Heart right ventricle (tissue), 16 donors: ENCODE measurements around the gene ATP6V1B1. TPM values are rescaled to one million over a fixed set of nuclear protein-coding genes. Genes with fewer than 3 reads are reported as not detected.
A peak's percentile ranks its signal among the peaks of the same experiment; 100 is the strongest.

Source experiments
- ATAC-seq, 8 donors: fragments of 200-7000 bp; cut with Tn5 transposase; one replicate each; pipeline ENCODE4 v1.9.1; 2020; ENCODE audit warnings: mild to moderate bottlenecking in 8 of 8, moderate library complexity in 8 of 8, moderate number of reproducible peaks in 1 of 8
- DNase-seq, 2 donors: peaks; one replicate each; pipeline ENCODE4 v3.0.0-alpha.2; 2020
- H3K27ac ChIP-seq, 10 donors: fragments of 200-600 bp; sonication (generic) in 2 of 10; one replicate each; pipeline versions ENCODE4 v1.5.0 to v1.8.0; 2020 to 2022; ENCODE audit warnings: mild to moderate bottlenecking in 3 of 10
- H3K27me3 ChIP-seq, 7 donors: fragments of 200-600 bp; one replicate each; pipeline ENCODE4 v1.8.0; 2021 to 2022; ENCODE audit warnings: mild to moderate bottlenecking in 2 of 7
- H3K36me3 ChIP-seq, 9 donors: fragments of 200-600 bp; sonication (generic) in 1 of 9; one replicate each; pipeline versions ENCODE4 v1.5.0 to v1.8.0; 2020 to 2022; ENCODE audit warnings: mild to moderate bottlenecking in 2 of 9
- H3K4me1 ChIP-seq, 9 donors: fragments of 200-600 bp; sonication (generic) in 1 of 9; one replicate each; pipeline versions ENCODE4 v1.5.0 to v1.8.0; 2020 to 2022; ENCODE audit warnings: mild to moderate bottlenecking in 4 of 9
- H3K4me3 ChIP-seq, 10 donors: fragments of 200-600 bp; sonication (generic) in 2 of 10; one replicate each; pipeline versions ENCODE4 v1.5.0 to v1.8.0; 2020 to 2022; ENCODE audit warnings: mild to moderate bottlenecking in 7 of 10, moderate library complexity in 2 of 10
- H3K9me3 ChIP-seq, 11 donors: fragments of 200-600 bp in 10 of 11; sonication (generic) in 2 of 11; one replicate each; pipeline versions ENCODE4 v1.5.0 to v1.8.0; 2013 to 2022; ENCODE audit warnings: mild to moderate bottlenecking in 2 of 11, control low read depth in 1 of 11, moderate library complexity in 1 of 11
- WGBS, 2 donors: extraction: QIAGEN DNeasy Blood & Tissue Kit; methylation state at CpG; one replicate each; pipeline ENCODE4 v1.1.7; 2013; ENCODE audit warnings: inconsistent platforms in 1 of 2; 5-methylcytosine and 5-hydroxymethylcytosine counted together
- intact Hi-C, 10 donors: fragments of 100-400 bp; cut with DNase I; formaldehyde crosslinking; loops; one replicate each; pipeline versions ENCODE4 v1.11.1 to v1.14.2; 2022
- polyA plus RNA-seq, 2 donors: library from polyadenylated mRNA; stranded (reverse); fragments of 200-250 nt; gene quantifications; one replicate each; pipeline ENCODE4 v1.2.3, GENCODE V29; 2013
- total RNA-seq, 10 donors: library from RNA; stranded (reverse); fragmentation: NEBNext Ultra II Directional in 3 of 10; extraction: Animal tissue kit (Norgen Biotek cat#: 25700) in 3 of 10; gene quantifications; one replicate each; pipeline versions ENCODE4 v1.2.1 to v1.2.4, GENCODE V29; 2021 to 2023
- TF ChIP-seq, protein P1 (sequence below), 9 donors: fragments of 200-600 bp; sonication (generic) in 2 of 9; IDR thresholded peaks; one replicate each; pipeline versions ENCODE4 v1.5.0 to v1.8.0; 2021 to 2022; ENCODE audit warnings: antibody characterized with exemption in 9 of 9, mild to moderate bottlenecking in 5 of 9, moderate library complexity in 1 of 9
- donor health status: Arrhythmogenic right ventricular cardiomyopathy.
- donor health status: ischemic (EF 13 %, LVEDD 7.1; RV severe dilation, severe dysfunction).
- donor health status: healthy with polysubstance abuse.
- donor health status: DM: no; HTN: yes; CAD: no.
- donor health status: DM: no; HTN: no; CAD: no.
- donor health status: ischemic (EF 25% LVEDD 6.9; RV normal size, moderate dysfunction).
- donor health status: ischemic (EF 25% LVEDD 5.7; RV mildly dilated, moderate dysfunction).
- donor health status: healthy.
- donor health status: DM: yes; HTN: yes; CAD: no.
- donor health status: Ischemic cardiomyopathy.
- donor health status: ischemic (EF 35%, LVEDD 5.7; RV mildly dilated, moderate dysfunction).
- donor health status: nonischemic (EF 11% LVEDD 7.7; RV severe dilation, severe dysfunction).
- donor health status: DM: yes; HTN: yes; CAD: no.
- donor health status: PGD.
- donor health status: ischemic (EF 29% LVEDD 5.4; RV normal size, mild dysfunction).
- donor health status: nonischemic (EF 23%, LVEDD 6.1; RV moderate dilation, normal function).

Gene ATP6V1B1
- total and polyA plus RNA-seq, 12 donors, result 0.28 to 6.4 (median 0.88) TPM; not detected in 4

DNA sequence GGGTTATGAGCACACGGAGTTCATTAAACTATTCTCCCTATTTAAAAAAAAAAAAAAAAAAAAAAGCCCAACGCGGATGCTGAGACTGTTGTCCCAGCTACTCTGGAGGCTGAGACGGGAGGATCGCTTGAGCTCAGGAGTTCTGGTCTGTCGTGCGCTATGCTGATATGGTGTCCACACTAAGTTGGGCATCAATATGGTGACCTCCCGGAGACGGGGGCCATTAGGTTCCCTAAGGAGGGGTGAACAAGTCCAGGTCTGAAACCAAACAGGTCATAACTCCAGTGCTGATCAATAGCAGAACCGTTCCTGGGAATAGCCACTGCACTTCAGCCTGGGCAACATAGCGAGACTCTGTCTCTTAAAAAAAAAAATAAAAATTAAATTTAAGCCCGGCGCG is 29.8 kb downstream of the ATP6V1B1 start:
- peak overlapping the region in 6 of 10 donors; percentile 26 to 66 (median 55) for H3K4me3 ChIP-seq

DNA sequence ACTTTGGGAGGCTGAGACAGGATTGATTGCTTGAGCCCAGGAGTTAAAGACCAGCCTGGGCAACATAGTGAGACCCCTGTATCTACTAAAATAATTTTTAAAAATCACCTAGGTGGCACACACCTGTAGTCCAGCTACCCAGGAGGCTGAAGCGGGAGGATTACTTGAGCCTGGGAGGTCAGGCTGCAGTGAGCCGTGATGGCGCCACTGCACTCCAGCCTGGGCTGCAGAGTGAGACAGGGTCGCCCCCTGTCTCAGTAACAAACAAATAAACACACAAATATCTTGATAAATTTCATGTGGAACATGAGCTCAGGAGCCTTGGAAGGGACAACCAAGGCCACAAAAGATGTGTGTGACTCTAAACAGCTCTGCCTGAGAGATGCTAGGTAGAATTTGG is 31.0 kb downstream of the ATP6V1B1 start:
- H3K9me3 ChIP-seq, result no peaks in the 10 kb centered on the region
- 76% methylated on average over 4 of the region's 4 CpGs for WGBS, 2 donors
- no peak overlapping the region for H3K27ac ChIP-seq
- H3K36me3 ChIP-seq, result no peaks in the 10 kb centered on the region
- intact Hi-C loops, result no loop called here
- H3K27me3 ChIP-seq, result peaks cover 4 to 65% (median 27%) of the 10 kb centered on the region in 7 donors
- no peak for DNase-seq
- H3K4me1 ChIP-seq, result peaks cover 2 to 10% (median 8%) of the 10 kb centered on the region in 9 donors
- TF ChIP-seq, protein P1, sequence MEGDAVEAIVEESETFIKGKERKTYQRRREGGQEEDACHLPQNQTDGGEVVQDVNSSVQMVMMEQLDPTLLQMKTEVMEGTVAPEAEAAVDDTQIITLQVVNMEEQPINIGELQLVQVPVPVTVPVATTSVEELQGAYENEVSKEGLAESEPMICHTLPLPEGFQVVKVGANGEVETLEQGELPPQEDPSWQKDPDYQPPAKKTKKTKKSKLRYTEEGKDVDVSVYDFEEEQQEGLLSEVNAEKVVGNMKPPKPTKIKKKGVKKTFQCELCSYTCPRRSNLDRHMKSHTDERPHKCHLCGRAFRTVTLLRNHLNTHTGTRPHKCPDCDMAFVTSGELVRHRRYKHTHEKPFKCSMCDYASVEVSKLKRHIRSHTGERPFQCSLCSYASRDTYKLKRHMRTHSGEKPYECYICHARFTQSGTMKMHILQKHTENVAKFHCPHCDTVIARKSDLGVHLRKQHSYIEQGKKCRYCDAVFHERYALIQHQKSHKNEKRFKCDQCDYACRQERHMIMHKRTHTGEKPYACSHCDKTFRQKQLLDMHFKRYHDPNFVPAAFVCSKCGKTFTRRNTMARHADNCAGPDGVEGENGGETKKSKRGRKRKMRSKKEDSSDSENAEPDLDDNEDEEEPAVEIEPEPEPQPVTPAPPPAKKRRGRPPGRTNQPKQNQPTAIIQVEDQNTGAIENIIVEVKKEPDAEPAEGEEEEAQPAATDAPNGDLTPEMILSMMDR (IDR thresholded peaks at IDR 0.05), result no peak
- no peak overlapping the region for H3K4me3 ChIP-seq
- ATAC-seq, result no peak

More for the DNA sequence above, 29.8 kb downstream of the ATP6V1B1 start:
- Histone ChIP-seq H3K27ac (no peak overlapping the region), H3K9me3 (no peaks in the 10 kb centered on the region), H3K27me3 (peaks cover 4 to 53% (median 27%) of the 10 kb centered on the region in 7 donors), H3K36me3 (no peaks in the 10 kb centered on the region), H3K4me1 (peaks cover 2 to 10% (median 8%) of the 10 kb centered on the region in 9 donors)
- 71 to 73% methylated on average over 14 of the region's 14 CpGs for WGBS, 2 donors
- DNase-seq (no peak), ATAC-seq (no peak)
- intact Hi-C loops, result no loop called here
- TF ChIP-seq, protein P1 (IDR thresholded peaks at IDR 0.05), result no peak

DNA sequence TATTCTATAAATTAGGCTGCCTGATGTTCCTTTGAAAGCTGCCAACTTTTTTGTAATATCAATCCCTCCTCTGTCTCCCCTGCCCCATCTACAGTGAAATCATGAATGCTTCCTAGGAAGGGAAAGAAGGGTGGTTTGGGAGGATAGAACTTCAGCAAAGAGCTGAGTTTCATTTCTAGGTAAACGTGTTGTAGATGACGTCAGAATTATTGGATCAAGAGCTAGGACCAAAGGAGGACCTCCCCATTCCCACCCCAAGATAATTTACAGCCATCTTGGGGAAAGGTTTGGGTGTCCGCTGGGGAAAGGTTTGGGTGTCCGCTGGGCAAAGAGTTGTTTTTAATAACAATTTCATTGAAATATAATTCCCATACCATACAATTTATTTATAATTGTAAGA is 31.5 kb downstream of the ATP6V1B1 start:
- intact Hi-C loops, result no loop called here
- Histone ChIP-seq H3K4me3 (no peak overlapping the region), H3K9me3 (no peaks in the 10 kb centered on the region), H3K36me3 (no peaks in the 10 kb centered on the region), H3K27ac (no peak overlapping the region), H3K4me1 (peaks cover 2 to 10% (median 8%) of the 10 kb centered on the region in 9 donors), H3K27me3 (peaks cover 4 to 68% (median 27%) of the 10 kb centered on the region in 7 donors)
- DNase-seq (no peak), ATAC-seq (no peak)
- 67 to 69% methylated on average over 4 of the region's 4 CpGs for WGBS, 2 donors
- TF ChIP-seq, protein P1 (IDR thresholded peaks at IDR 0.05), result no peak

DNA sequence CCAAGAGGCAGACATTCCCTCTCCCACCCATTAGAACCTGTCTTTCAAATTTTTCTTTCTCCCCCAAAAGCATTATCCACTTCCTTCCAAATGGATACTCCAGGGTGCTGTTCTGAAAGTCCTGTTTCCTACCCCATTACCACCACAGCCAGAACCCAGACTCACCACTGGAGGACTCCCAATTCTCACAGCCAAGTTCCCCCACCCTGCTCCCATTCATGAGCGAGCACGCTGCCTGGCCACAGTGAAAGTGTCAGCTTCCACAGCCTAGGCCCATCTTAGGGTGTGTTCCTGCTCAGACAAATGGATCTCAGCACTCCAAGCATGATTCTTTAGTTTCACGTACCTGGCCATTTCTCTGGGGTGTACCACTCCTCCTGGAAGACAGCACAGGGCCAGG is 38.9 kb downstream of the ATP6V1B1 start:
- H3K4me3 ChIP-seq, result no peak overlapping the region
- H3K27ac ChIP-seq, result no peak overlapping the region
- ATAC-seq (no peak), DNase-seq (no peak)
- peaks cover 0 to 31% (median 0%) of the 10 kb centered on the region in 7 donors for H3K27me3 ChIP-seq
- no peaks in the 10 kb centered on the region for H3K36me3 ChIP-seq
- intact Hi-C loops, result no loop called here
- 90 to 95% methylated on average over 3 of the region's 3 CpGs for WGBS, 2 donors
- TF ChIP-seq, protein P1 (IDR thresholded peaks at IDR 0.05), result no peak
- no peaks in the 10 kb centered on the region for H3K9me3 ChIP-seq
- peaks cover 6 to 28% (median 21%) of the 10 kb centered on the region in 9 donors for H3K4me1 ChIP-seq
